ENCODE data around the gene CDH1.

The CDH1 gene

DNA sequence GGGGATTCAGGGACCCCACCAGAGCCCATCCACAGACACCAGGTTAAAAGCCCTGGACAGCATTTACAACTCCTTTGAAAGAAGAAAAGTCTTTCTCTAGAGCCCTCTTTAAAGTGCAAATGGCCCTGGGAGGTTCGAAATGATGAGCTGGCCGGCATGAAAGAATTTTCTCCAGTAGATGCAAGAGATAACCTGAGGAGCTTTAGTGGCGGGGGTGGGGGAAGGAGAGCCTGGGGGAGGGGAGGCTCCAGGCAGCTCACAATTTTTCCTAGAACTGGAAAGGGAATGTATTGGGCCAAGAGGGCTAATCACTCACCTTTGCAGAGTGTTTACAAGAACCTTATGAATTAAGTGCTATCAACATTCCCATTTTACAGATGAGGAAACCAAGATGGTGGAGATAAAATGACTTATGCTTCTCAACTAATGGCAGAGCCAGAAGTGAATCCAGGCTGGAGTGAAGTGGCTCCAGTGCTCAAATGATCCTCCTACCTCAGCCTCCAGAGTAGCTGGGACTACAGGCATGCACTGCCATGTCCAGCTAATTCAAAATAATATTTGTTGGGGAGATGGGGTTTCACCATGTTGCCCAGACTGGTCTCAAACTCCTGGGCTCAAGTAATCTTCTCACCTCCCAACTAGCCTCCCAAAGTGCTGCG, 4.2 kb upstream of the CDH1 start:
- DNase-seq = no peak

DNA sequence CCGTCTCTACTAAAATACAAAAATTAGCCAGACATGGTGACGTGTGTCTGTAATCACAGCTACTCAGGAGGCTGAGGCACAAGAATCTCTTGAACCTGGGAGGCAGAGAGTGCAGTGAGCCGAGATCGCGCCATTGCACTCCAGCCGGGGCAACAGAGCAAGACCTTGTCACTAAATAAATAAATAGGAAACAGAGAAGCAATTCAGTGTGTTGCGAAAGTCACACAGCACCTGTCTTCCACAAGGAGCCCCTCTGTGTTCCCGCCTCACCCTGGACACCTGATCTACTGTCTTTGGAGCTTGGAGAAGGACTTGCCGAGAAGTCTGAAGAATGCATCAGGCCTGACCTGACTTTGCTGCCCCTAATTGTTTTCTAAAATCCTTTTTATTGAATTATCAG, 3.5 kb upstream of the CDH1 start:
- DNase-seq = no peak

DNA sequence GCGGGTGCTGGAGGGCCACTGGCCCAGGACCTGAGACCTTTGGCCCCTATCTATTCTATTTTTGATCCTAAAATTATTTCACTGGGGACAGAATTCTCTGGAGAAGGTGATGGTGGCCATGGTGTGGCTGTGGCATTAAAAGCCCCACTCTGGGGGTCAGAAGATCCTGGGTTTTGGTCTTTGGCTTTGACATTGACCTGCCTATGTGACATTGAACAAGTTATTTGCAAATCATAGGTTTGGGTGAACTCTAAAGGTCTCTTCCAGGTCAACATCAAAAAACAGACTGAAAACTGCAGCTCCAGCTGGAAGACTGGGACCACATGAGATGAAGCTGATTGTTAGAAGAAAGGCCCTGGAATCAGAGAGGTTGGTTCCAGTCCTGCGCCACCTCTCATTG, 2.3 kb upstream of the CDH1 start:
- no peak for DNase-seq

DNA sequence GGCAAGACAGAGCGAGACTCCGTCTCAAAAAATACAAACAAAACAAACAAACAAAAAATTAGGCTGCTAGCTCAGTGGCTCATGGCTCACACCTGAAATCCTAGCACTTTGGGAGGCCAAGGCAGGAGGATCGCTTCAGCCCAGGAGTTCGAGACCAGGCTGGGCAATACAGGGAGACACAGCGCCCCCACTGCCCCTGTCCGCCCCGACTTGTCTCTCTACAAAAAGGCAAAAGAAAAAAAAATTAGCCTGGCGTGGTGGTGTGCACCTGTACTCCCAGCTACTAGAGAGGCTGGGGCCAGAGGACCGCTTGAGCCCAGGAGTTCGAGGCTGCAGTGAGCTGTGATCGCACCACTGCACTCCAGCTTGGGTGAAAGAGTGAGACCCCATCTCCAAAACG, 531 bp upstream of the CDH1 start:
- no peak for DNase-seq

DNA sequence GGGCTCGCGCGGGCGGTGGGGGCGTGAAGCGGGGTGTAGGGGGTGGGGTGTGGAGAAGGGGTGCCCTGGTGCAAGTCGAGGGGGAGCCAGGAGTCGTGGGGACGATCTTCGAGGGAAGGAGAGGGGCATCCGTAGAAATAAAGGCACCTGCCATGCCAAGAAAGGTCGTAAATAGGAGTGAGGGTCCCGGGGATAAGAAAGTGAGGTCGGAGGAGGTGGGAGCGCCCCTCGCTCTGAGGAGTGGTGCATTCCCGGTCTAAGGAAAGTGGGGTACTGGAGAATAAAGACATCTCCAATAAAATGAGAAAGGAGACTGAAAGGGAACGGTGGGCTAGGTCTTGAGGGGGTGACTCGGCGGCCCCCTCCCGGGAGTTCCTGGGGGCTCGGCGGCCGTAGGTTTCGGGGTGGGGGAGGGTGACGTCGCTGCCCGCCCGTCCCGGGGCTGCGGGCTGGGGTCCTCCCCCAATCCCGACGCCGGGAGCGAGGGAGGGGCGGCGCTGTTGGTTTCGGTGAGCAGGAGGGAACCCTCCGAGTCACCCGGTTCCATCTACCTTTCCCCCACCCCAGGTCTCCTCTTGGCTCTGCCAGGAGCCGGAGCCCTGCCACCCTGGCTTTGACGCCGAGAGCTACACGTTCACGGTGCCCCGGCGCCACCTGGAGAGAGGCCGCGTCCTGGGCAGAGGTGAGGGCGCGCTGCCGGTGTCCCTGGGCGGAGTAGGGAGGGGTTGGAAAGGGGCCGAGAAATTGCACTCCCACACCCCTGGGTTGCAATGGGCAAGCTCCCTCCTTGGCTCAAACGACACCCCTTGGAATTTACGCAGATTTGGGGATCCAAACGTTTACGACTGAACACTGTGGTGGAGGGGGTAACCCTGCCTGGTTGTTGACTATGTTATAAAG, 888 bp downstream of the CDH1 start:
- no peak for DNase-seq

DNA sequence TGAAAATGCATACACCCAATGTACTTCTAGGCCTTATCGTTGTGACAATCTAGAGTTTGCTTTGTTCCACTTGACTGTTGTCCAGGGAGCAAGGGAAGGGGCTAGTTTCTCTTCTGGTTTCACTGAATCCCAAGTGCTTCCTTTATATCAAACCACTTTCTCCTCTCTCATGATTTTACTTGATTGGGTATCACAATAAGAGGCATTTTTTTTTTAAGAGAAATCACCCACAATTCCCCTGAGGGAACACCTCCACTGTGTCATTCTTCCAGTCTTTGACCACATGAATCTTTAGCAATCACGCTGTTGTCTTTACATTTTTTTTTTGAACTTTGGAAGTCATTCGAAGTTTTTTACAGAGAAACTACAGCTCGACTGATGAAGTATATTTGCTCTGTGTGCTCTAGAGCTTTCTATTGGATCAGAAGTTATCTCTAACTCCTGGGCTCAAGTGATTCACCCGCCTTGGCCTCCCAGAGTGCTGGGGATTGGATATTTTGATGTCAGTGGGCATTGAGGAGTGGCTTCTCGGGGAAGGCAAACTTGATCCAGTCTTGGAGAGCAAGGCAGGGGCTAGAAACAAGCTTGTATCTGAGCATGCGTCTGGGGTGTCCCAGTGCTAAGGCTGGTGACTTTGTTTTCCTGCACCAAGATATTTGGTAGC, 3.0 kb downstream of the CDH1 start:
- no peak for DNase-seq

DNA sequence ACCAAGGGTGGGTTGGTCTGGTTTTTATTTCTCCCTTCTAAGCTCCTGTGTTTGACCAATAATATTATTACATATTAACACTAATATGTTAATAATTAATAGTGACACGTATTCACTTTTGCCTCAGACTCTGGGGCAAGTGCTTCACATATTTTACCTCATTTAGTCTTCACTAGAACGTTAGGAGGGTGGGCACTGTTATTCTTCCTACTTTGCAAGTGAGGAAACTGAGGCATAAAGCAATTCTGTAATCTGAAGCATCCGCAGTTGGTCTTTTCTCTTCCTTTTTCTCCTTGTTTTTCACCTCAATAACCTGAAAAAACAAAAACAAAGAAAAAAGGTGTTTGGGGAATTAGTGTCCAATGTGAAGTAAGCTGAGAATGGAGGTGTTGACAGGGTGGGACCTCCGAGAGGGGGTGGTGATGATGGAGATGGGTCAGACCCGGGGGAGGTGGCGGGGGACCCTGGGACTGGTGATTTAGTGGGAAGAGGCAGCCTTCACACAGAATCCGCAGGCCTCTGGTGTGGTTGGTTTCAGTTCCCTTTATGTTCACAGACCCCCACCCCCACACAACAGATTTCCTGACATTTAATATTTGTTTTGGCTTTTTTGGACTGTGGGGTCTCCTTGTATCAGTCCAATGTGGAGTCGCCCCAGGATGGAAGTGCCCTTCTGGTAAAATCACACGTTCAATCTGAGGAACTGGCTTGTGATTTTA, 3.7 kb downstream of the CDH1 start:
- DNase-seq = peak in 1 of 2 donors; percentile 2

DNA sequence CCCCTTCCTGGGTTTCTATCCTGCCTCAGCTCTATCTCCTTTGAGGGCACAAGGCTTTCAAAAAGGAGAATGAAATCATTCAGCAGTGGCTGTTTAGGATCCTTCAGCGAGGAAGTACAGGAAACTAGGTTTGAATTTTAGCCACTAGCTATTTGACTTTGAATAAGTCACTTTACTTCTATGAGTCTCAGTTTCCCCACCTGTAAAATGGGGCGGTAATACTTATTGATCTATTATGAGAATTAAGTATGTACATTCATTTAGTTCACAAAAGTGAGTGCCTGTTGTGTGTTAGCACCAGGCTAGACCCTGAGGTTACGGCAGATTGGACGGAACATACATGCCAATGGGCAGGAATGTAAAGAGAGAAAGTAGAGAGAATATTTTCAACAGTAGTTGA, 6.6 kb downstream of the CDH1 start:
- no peak for DNase-seq

DNA sequence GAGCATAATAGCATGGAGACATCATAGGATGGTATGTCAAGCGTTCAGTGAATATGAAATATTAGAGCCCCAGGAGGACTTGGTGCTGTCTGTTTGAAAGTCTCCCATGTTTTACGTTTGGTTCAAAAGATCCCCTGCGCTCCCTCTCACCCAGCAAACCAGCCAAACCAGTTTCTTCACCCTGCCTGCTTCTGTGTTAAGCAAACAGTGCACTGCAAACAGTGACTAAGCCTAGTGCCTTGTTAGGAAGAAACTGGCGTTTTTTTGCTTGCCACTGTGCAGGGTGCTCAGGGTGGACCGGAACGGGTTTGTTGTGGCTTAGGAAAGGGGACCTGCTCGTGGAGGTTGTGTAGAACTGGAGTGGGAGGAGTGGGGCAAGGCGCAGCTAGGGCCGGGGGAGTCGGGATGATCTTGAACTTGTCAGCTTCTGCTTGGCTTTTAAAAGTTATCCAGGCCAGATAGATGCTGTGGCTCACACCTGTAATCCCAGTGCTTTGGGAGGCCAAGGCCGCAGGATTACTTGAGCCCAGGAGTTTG, 7.7 kb downstream of the CDH1 start:
- no peak for DNase-seq

DNA sequence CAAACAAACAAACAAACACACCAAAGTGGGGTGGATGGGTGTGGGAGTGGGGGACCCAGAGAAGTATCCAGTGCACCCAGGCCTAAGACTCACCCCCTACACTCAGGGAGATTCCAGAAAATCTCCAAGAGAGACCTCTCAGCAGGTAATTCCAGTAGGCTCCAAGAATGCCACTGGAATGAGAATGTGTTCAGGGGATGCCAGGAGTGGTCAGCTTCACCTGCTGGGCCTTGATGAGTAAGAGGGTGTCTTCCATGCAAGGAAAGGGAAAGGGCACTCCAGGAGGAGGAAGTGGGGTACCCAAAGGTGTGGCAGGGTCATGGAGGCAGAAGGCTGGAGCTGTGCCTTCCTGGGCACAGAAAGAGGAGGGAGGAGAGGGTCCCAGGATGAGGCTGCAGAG, 9.9 kb downstream of the CDH1 start:
- DNase-seq = no peak

DNA sequence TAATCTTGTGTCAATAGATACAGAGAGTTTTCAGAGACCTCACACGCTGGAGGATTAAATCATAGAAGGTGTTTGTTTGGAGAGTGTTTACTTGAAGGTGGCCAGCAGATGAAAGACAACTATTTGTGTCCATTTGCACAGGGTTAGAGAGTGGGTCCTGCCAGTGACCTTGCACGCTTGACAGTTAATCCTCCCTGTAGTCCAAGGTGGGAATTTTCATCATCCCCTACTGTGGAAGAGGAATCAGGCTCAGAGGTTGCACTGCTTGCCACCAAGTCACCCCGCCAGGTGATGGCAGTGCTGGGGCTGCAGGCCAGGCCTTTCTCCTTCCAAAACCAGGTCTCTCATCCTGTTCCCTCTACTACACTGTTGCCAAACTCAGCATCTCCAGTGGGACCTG, 12.3 kb downstream of the CDH1 start:
- no peak for DNase-seq

DNA sequence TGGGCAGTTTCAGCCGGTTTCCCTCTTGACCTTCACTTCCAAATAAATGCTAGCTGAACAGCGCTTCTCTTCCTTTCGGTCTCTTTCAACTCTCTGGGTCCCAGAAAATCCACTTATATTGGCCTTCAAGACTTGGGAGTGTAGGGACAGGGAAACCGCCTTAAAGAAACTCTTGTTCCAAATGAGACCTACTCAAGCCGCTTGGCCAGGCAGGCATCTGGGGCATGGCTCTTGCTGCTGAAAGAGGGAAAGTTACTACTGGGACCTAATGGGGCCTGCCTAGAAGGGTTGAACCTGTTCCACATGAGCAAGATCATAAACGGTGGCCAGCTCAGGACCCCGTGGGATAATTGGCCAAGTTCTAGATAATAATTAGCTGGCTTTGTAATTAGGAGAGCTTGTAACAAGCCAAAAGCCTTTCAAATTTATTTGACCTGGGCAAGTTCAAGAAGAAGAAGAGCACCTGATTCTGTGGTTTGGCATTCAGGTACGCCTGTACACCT, 13.2 kb downstream of the CDH1 start:
- no peak for DNase-seq

DNA sequence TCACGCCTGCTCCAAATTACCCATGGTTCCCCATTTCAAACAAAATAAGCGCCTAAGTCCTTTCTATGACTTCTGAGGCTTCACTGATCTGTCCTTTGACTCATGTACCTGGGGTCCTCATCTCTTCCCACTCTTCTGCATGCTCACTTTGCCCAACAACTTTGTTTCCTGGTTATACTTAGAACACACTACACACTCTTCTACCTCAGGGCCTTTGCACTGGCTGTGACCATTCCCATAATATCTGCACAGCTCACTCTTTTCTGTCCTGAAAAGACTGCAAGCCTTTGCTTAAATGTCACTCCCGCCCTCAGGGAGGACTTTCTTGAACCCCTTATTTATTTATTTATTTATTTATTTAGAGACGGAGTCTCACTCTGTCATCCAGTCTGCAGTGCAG, 14.1 kb downstream of the CDH1 start:
- DNase-seq = no peak

DNA sequence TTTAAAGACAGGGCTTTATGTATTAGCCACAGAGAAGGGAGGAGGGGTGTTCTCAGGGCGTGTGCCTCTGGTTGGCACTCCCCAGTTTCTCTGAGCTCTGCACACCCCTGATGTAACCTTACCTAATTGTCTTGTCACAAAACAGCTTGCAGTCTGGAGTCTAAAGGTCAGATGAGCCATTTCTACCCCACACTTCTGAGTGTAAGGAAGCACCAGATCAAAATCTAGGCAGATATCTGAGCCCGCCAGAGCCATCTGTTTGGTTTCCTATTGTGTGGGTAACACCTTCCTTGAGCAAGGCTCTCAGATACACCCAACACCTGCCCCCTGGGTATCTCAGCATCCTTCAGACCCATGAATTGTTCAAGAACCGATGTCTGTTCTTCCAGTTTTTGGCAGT, 15.5 kb downstream of the CDH1 start:
- peak in 1 of 2 donors; percentile 37 for DNase-seq

DNA sequence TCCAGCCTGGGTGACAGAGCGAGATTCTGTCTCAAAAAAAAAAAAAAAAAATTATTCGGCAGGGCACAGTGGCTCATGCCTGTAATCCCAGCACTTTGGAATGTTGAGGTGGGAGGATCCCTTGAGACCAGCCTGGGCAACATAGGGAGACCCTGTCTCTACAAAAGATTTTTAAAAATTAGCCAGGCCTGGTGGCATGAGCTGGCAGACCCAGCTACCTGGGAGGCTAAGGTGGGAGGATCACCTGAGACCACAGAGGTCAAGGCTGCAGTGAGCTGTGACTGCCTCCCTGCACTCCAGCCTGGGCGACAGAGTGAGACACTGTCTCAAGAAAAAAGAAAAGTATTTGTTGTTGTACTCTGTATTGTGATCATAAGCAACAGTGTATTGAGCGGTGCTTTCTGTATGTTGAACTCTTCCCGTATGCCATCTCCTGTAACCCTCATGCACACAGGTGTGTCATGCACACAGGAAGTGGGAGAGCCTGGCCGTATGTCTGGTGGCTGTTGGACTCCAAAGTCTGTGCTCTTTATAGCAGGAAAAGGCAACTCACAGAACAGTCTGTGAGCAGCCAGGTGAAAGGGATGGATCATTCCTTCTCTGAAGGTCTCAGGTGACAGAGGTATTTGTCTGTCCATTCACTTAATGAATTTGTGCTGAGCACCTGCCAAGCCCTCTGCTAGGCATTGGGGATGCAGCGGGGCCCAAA, 17.1 kb downstream of the CDH1 start:
- DNase-seq = no peak

DNA sequence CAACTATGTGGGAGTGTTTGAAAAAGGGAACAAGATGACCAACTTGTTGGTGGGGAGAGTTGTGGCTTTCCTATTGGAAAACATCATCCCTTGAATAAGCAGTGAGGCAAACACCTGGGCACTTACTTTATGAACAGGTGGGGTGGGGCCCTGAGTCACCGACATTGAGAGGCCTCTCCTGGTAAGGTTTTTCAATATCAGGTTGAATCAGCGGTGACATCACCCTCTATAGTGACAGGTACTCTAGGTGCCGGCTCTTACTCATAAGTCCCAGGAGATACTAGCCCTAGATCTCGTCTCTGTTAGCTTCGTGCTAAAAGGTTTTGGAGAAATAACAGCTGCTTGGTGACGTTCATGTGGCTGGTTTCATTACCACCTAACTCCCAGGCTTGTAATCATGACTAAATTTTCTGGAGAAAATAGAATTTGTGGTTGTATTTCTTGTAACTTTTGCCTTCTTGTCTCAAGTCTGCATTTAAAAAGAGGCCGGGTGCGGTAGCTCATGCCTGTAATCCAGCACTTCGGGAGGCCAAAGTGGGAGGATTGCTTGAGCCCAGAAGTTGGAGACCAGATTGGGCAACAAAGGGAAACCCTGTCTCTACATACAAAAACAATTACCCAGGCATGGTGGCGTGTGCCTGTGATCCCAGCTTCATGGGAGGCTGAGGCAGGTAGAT, 19.3 kb downstream of the CDH1 start:
- peak; percentile 5 to 26 for DNase-seq

DNA sequence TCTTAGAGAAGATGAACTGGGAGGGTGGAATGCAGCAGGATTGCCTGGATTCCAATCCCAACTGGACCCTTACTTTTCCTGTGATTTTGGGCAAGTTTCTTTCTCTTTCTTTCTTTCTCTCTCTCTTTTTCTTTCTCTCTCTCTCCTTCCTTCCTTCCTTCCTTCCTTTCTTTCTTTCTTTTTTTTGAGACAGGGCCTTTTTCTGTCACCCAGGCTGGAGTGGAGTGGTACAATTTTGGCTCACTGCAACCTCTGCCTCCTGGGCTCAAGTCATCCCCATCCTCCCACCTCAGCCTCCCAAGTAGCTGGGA, 20.5 kb downstream of the CDH1 start:
- DNase-seq = no peak

DNA sequence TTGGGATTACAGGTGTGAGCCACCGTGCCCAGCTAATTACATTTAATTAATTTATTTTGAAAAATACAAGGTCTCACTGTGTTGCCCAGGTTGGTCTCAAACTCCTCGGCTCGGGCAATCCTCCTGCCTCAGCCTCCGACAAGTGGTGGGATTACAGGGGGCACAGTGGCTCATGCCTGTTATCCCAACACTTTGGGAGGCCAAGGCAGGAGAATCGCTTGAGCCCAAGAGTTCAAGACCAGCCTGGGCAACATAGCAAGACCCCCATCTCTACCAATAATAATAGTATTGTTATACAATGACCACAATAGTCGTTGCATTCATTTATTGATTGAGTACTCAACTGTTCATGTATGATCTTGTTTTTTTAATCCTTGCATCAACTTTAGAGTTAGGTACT, 22.0 kb downstream of the CDH1 start:
- DNase-seq = no peak

DNA sequence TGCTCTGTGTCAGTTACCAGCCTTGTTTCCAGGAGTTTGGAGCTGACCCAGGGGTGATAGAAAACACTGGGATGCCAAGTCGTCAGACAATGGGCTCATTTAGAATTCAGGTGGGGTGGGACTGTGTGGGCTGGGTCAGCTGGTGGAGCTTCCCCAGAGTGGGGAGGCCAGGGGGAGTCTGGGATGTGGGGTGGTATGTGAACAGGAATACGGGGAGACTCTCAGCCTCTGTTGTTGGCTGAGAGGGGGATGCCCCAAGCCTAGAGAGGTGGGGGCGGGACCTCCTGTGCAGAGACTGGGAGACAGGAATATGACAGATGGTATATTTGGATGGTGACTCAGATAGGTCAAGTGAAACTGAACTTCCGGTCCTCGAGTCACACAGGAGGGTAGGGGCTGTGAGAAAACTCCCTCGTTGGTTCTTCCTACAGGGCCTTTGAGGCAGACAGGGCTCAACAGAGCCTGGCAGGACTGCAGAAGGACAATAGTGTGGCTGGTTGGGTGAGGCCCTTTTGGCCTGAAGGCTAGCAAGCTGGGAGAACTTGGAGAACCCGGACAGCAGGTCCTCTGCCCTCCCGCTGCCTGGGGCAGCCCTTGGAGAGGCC, 23.7 kb downstream of the CDH1 start:
- DNase-seq = peak in 1 of 2 donors; percentile 4

DNA sequence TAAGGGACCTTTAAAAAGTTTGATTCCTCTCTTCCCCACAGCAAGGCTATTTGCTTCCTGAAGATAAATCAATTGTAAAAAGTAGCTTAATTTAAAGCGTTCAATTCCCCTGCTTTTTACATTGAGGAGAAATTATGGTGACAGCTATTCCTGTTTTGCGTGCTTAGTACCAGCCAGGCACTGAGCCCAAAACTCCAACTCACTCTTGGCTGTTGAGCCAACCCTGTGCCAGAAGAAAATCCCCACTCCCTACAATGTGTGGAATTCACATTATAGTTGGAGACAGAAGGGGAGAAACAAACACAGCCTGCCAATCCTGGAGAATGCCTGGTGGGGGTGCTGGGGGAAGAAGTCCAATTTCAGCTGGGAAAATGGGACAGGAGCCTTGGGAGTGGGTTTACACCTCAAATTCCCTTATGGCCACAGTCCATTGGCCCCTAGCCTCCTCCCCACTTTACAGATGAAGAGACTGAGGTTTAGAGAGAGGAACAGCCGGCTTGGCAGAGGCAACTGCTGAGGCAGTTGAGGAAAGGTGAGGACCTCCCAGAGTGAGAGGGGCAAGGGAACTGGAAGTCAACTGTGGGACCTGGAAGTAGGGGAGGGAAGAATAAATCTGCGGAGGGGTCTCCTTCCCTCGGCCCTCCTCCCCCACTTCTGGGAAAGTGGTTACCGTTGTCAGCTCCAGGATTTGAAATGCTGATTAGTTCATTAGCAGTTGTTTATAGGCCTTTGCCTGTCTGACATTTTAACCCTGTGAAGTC, 26.1 kb downstream of the CDH1 start:
- DNase-seq = no peak

All from CD4-positive, alpha-beta T cell treated with Interferon alpha-2 for 1 hour (primary cell).